Endothelial cell of umbilical vein (primary cell): ENCODE data around the gene MOB3A.

Source experiments
- CTCF ChIP-seq, 2 donors: IDR thresholded peaks; 1 replicate in 1 of 2; 2 replicates in 1 of 2; pipeline ENCODE4 v1.5.1; 2011; ENCODE audit warnings: low read length in 2 of 2, mild to moderate bottlenecking in 2 of 2, moderate library complexity in 2 of 2, control low read depth in 1 of 2, inconsistent platforms in 1 of 2, low read depth in 1 of 2; ENCODE audit not compliant: insufficient read depth in 1 of 2; ENCODE audit errors: extremely low read depth in 1 of 2
- EZH2 ChIP-seq: IDR thresholded peaks from 2 replicates; pipeline ENCODE4 v1.6.1; 2012; ENCODE audit warnings: borderline replicate concordance, low read depth, mild to moderate bottlenecking, moderate library complexity, low read length, inconsistent platforms; ENCODE audit not compliant: severe bottlenecking
- FOS ChIP-seq: IDR thresholded peaks from 2 replicates; pipeline ENCODE4 v1.6.1; 2011; ENCODE audit warnings: mild to moderate bottlenecking, low read length, moderate library complexity, borderline replicate concordance; ENCODE audit not compliant: insufficient read depth
- GATA2 ChIP-seq: IDR thresholded peaks from 2 replicates; pipeline ENCODE4 v1.7.0; 2011; ENCODE audit warnings: low read depth, mild to moderate bottlenecking, moderate library complexity, mixed read lengths, low read length; ENCODE audit not compliant: insufficient read length, insufficient read depth
- JUN ChIP-seq: IDR thresholded peaks from 2 replicates; pipeline ENCODE4 v1.6.1; 2011; ENCODE audit warnings: borderline replicate concordance, low read depth; ENCODE audit not compliant: insufficient read length, insufficient read depth
- POLR2AphosphoS5 ChIP-seq: IDR thresholded peaks from 2 replicates; pipeline ENCODE4 v1.6.1; 2012; ENCODE audit warnings: low read depth, mild to moderate bottlenecking, control low read depth, low read length, moderate library complexity; ENCODE audit not compliant: insufficient read depth
- TF ChIP-seq, protein P1 (sequence below): IDR thresholded peaks from 2 replicates; pipeline ENCODE4 v1.6.1; 2011; ENCODE audit not compliant: insufficient read depth, insufficient read length

GRCh38 chr19:2096480-2097202, 515 bp upstream of the MOB3A start, which contains the start of gene IZUMO4:
- no peak for TF ChIP-seq POLR2AphosphoS5
- peak in 1 of 2 donors; percentile 58 for TF ChIP-seq CTCF (IDR thresholded peaks at IDR 0.05; ENCODE audit: extremely low read depth in 1 of 2, insufficient read depth in 1 of 2, low read depth in 1 of 2, low read length in 2 of 2)
- TF ChIP-seq FOS: no peak
- no peak for TF ChIP-seq JUN
- no peak for TF ChIP-seq GATA2
- TF ChIP-seq, protein P1, sequence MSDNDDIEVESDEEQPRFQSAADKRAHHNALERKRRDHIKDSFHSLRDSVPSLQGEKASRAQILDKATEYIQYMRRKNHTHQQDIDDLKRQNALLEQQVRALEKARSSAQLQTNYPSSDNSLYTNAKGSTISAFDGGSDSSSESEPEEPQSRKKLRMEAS: no peak
- TF ChIP-seq EZH2: no peak
